Neuron (in vitro differentiated cells): Measurements from ENCODE around the gene PCDHGB3.
"Not testable (repeated sequence)": the region's sequence is repeated elsewhere in the genome, so short reads cannot be mapped to it uniquely, and the experiment has no call there.

Experiments
- H2AFZ ChIP-seq: one replicate; pipeline ENCODE4 v1.6.1; 2013; ENCODE audit warnings: low read depth, mild to moderate bottlenecking, inconsistent platforms, low read length, moderate library complexity
- H3K27me3 ChIP-seq: one replicate; pipeline ENCODE4 v1.6.1; 2013; ENCODE audit warnings: low read length; ENCODE audit not compliant: insufficient read depth
- H3K36me3 ChIP-seq: one replicate; pipeline ENCODE4 v1.6.1; 2013; ENCODE audit warnings: low read length; ENCODE audit not compliant: insufficient read depth
- H3K4me1 ChIP-seq: one replicate; pipeline ENCODE4 v1.6.1; 2013; ENCODE audit warnings: low read length; ENCODE audit not compliant: insufficient read depth
- H3K4me3 ChIP-seq: 2 replicates; pipeline ENCODE4 v1.5.1; 2013; ENCODE audit warnings: mild to moderate bottlenecking, low read length, moderate library complexity
- H3K9me3 ChIP-seq: one replicate; pipeline ENCODE4 v1.6.1; 2013; ENCODE audit warnings: low read length

PCDHGB3 gene

DNA sequence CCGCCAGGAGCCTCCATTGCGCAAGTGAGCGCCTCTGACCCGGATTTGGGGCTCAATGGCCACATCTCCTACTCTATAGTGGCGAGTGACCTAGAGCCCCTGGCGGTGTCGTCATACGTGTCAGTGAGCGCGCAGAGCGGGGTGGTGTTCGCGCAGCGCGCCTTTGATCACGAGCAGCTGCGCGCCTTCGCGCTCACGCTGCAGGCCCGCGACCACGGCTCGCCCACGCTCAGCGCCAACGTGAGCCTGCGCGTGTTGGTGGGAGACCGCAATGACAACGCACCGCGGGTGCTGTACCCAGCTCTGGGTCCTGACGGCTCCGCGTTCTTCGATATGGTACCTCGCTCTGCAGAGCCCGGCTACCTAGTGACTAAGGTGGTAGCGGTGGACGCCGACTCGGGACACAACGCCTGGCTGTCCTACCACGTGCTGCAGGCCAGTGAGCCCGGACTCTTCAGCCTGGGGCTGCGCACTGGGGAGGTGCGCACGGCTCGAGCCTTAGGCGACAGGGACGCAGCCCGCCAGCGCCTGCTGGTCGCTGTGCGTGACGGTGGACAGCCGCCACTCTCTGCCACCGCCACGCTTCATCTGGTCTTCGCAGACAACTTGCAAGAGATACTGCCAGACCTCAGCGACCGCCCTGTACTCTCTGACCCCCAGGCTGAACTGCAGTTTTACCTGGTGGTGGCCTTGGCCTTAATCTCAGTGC lies 39.7 kb downstream of the PCDHGB3 start:
- no peak overlapping the region for H2AFZ ChIP-seq
- H3K9me3 ChIP-seq: peaks cover 47% of the 10 kb centered on the region
- peaks cover 11% of the 10 kb centered on the region for H3K36me3 ChIP-seq
- H3K4me3 ChIP-seq: no peak overlapping the region
- no peaks in the 10 kb centered on the region for H3K4me1 ChIP-seq
- no peaks in the 10 kb centered on the region for H3K27me3 ChIP-seq

DNA sequence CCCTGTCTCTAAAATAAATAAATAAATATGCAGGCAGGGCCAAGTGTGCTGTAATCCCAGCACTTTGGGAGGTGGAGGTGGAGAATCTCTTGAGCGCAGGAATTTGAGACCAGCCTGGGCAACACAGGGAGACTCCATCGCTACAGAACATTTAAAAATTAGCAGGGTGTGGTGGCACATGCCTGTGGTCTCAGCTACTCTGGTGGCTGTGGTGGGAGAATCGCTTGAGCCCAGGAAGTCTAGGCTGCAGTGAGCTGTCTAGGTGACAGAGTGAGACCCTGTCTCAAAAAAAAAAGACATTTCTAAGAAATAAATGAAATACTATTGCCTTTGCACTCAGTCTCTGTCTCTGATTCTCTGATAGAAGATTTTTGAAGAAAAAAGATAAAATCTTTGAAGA lies 41.5 kb downstream of the PCDHGB3 start:
- Histone ChIP-seq H3K4me1 (no peaks in the 10 kb centered on the region), H2AFZ (no peak overlapping the region), H3K4me3 (peak overlapping the region; percentile 20), H3K9me3 (peaks cover 44% of the 10 kb centered on the region), H3K27me3 (no peaks in the 10 kb centered on the region), H3K36me3 (peaks cover 13% of the 10 kb centered on the region)

DNA sequence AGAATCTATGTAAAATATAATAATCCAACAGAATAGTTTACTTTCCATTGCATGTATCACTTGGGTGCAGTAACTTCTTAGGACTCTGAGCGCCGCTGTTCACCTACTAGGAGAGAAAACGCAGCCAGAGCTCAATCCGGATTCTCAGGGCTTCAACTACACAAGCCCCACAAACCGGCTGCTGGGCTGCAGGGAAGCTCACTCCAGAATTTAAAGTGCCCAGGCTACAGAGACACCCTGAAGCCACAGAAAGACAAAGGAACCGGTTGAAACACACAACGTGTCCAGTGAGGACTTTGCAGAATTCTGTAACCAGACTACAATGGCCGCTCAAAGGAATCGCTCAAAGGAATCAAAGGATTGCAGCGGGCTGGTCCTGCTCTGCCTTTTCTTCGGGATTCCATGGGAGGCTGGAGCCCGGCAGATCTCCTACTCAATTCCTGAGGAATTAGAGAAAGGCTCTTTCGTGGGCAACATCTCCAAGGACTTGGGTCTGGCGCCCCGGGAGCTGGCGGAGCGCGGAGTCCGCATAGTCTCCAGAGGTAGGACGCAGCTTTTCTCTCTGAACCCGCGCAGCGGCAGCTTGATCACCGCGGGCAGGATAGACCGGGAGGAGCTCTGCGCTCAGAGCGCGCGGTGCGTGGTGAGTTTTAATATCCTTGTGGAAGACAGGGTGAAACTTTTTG lies 43.0 kb downstream of the PCDHGB3 start, which contains the start of gene PCDHGA10:
TSS of gene PCDHGA10 (plus strand) at position 134 of the 686 bp plus-strand sequence. CDS start at position 323, 189 bp downstream.
- Histone ChIP-seq H3K9me3 (peaks cover 52% of the 10 kb centered on the region), H2AFZ (no peak within 1 kb of the TSS), H3K4me1 (no peaks in the 10 kb centered on the region), H3K36me3 (peaks cover 13% of the 10 kb centered on the region), H3K27me3 (no peaks in the 10 kb centered on the region), H3K4me3 (peak within 1 kb of the TSS; percentile 56)

DNA sequence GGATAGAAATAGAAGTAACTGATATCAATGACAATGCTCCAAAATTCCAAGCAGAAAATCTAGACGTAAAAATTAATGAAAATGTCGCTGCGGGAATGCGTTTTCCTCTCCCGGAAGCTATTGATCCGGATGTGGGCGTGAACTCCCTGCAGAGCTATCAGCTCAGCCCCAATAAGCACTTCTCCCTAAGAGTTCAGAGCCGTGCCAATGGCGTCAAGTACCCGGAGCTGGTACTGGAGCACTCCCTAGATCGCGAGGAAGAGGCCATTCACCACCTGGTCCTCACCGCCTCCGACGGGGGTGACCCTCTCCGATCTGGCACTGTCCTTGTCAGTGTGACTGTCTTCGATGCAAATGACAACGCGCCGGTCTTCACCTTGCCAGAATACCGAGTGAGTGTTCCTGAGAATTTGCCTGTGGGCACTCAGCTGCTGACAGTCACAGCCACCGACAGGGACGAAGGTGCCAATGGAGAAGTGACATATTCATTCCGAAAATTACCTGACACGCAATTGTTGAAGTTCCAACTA lies 43.6 kb downstream of the PCDHGB3 start:
- H3K36me3 ChIP-seq: peaks cover 18% of the 10 kb centered on the region
- H3K9me3 ChIP-seq: peaks cover 58% of the 10 kb centered on the region
- H2AFZ ChIP-seq: no peak overlapping the region
- H3K27me3 ChIP-seq: no peaks in the 10 kb centered on the region
- H3K4me1 ChIP-seq: no peaks in the 10 kb centered on the region
- H3K4me3 ChIP-seq: peak overlapping the region; percentile 56

DNA sequence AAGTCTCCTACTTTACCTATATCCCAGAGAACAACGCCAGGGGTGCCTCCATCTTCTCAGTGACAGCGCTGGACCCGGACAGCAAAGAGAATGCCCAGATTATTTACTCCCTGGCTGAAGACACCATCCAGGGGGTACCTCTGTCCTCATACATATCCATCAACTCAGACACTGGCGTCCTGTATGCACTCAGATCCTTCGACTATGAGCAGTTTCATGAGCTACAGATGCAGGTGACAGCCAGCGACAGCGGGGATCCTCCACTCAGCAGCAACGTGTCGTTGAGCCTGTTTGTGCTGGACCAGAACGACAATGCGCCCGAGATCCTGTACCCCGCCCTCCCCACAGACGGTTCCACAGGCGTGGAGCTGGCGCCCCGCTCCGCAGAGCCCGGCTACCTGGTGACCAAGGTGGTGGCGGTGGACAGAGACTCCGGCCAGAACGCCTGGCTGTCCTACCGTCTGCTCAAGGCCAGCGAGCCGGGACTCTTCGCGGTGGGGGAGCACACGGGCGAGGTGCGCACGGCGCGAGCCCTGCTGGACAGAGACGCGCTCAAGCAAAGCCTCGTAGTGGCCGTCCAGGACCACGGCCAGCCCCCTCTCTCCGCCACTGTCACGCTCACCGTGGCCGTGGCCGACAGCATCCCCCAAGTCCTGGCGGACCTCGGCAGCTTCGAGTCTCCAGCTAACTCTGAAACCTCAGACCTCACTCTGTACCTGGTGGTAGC lies 44.7 kb downstream of the PCDHGB3 start:
- H3K9me3 ChIP-seq: peaks cover 58% of the 10 kb centered on the region
- not testable (repeated sequence) for H3K27me3 ChIP-seq, H3K4me1 ChIP-seq, H2AFZ ChIP-seq, H3K4me3 ChIP-seq
- peaks cover 29% of the 10 kb centered on the region for H3K36me3 ChIP-seq

DNA sequence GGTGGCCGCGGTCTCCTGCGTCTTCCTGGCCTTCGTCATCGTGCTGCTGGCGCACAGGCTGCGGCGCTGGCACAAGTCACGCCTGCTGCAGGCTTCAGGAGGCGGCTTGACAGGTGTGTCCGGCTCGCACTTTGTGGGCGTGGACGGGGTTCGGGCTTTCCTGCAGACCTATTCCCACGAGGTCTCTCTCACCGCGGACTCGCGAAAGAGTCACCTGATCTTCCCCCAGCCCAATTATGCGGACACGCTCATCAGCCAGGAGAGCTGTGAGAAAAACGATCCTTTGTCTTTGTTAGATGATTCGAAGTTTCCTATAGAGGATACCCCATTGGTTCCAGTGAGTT lies 45.2 kb downstream of the PCDHGB3 start:
- not testable (repeated sequence) for H2AFZ ChIP-seq, H3K4me3 ChIP-seq, H3K4me1 ChIP-seq, H3K27me3 ChIP-seq
- Histone ChIP-seq H3K9me3 (peaks cover 55% of the 10 kb centered on the region), H3K36me3 (peaks cover 32% of the 10 kb centered on the region)

DNA sequence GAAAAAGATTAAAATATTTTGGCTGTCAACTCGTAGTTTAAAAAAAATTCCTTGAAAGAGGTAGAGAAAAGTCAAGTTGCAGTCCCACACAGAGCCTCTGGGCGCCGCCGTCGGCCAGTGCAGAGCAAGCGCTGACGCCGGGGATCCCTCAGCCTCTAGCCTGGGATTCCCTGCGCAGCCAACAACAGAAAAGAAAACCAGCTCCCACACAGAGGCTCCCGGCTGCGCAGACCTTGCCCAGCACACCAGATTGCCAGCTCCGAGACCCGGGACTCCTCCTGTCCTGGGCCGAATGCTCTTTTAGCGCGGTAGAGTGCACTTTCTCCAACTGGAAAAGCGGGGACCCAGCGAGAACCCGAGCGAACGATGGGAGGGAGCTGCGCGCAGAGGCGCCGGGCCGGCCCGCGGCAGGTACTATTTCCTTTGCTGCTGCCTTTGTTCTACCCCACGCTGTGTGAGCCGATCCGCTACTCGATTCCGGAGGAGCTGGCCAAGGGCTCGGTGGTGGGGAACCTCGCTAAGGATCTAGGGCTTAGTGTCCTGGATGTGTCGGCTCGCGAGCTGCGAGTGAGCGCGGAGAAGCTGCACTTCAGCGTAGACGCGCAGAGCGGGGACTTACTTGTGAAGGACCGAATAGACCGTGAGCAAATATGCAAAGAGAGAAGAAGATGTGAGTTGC lies 47.6 kb downstream of the PCDHGB3 start, which contains the start of gene PCDHGB7:
TSS of gene PCDHGB7 (plus strand) at position 184 of the 679 bp plus-strand sequence. CDS start at position 367, 183 bp downstream.
- H3K36me3 ChIP-seq: peaks cover 36% of the 10 kb centered on the region
- H3K27me3 ChIP-seq, H2AFZ ChIP-seq, H3K4me1 ChIP-seq: not testable (repeated sequence)
- peak within 1 kb of the TSS; percentile 46 for H3K4me3 ChIP-seq
- H3K9me3 ChIP-seq: peaks cover 67% of the 10 kb centered on the region

DNA sequence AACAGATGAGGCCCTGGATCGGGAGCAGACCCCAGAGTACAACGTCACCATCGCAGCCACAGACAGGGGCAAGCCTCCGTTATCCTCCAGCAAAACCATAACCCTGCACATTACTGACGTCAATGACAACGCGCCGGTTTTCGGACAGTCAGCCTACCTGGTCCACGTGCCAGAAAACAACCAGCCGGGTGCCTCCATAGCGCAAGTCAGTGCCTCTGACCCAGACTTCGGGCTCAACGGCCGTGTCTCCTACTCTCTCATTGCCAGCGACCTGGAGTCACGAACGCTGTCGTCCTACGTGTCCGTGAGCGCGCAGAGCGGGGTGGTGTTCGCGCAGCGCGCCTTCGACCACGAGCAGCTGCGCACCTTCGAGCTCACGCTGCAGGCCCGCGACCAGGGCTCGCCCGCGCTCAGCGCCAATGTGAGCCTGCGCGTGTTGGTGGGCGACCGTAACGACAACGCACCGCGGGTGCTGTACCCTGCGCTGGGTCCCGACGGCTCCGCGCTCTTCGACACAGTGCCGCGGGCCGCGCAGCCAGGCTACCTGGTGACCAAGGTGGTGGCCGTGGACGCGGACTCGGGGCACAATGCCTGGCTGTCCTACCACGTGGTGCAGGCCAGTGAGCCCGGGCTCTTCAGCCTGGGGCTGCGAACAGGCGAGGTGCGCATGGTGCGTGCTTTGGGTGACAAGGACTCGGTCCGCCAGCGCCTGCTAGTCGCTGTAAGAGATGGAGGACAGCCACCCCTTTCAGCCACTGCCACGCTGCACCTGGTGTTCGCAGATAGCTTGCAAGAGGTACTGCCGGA lies 49.2 kb downstream of the PCDHGB3 start:
- Histone ChIP-seq H3K36me3 (peaks cover 35% of the 10 kb centered on the region), H2AFZ (no peak overlapping the region), H3K27me3 (no peaks in the 10 kb centered on the region), H3K9me3 (peaks cover 68% of the 10 kb centered on the region), H3K4me1 (no peaks in the 10 kb centered on the region), H3K4me3 (no peak overlapping the region)

DNA sequence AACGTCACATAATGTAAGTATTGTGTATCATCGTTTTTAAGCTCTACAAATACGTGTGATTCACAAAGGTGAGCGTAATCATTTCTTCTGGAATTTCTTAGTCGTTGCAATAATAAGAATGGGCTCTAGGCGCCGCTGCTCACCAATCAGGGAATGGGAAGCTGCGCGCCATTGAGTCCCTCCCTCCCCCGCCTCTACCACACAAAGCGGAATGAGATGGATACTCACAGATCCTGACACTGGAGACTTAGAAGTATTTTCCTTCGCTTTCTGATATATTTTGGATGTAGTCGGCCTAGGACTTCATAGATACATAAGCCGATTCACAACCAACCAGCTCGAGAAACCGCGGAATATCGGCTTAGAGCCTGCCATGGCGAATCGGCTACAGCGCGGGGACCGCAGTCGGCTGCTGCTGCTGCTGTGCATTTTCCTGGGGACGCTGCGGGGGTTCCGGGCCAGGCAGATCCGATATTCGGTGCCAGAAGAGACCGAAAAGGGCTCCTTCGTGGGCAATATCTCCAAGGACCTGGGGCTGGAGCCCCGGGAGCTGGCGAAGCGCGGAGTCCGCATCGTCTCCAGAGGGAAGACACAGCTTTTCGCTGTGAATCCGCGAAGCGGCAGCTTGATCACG lies 50.9 kb downstream of the PCDHGB3 start, which contains the start of gene PCDHGA11:
TSS of gene PCDHGA11 (plus strand) at position 197 of the 634 bp plus-strand sequence. CDS start at position 374, 177 bp downstream.
- peaks cover 36% of the 10 kb centered on the region for H3K36me3 ChIP-seq
- H3K4me1 ChIP-seq: no peaks in the 10 kb centered on the region
- no peaks in the 10 kb centered on the region for H3K27me3 ChIP-seq
- peaks cover 62% of the 10 kb centered on the region for H3K9me3 ChIP-seq
- H3K4me3 ChIP-seq: no peak within 1 kb of the TSS
- H2AFZ ChIP-seq: no peak within 1 kb of the TSS

DNA sequence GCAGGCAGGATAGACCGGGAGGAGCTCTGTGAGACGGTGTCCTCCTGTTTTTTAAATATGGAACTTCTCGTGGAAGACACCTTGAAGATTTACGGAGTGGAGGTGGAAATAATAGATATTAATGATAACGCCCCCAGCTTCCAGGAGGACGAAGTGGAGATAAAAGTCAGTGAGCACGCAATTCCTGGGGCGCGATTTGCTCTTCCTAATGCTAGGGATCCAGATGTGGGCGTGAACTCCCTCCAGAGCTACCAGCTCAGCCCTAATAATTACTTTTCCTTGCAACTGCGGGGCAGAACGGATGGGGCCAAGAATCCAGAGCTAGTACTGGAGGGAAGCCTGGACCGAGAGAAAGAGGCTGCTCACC lies 51.4 kb downstream of the PCDHGB3 start:
- no peak overlapping the region for H3K4me3 ChIP-seq
- no peaks in the 10 kb centered on the region for H3K4me1 ChIP-seq
- H3K9me3 ChIP-seq: peaks cover 65% of the 10 kb centered on the region
- no peak overlapping the region for H2AFZ ChIP-seq
- no peaks in the 10 kb centered on the region for H3K27me3 ChIP-seq
- H3K36me3 ChIP-seq: peaks cover 40% of the 10 kb centered on the region
